NCI-H526 treated with DMSO at 0.1 percent for 48 hours (cell line): Measurements from ENCODE around the gene GLI3.

Experiments
- DNase-seq: peaks from one replicate; lab custom pipeline; 2025; lab: John Stamatoyannopoulos, UW

The GLI3 gene

GRCh38 chr7:41998041-41998440, 239.0 kb downstream of the GLI3 start:
- DNase-seq = no peak

- DNase-seq = no peak
Observed at GRCh38 chr7:41997151-41997550, 239.9 kb downstream of the GLI3 start.

- no peak for DNase-seq
Observed at GRCh38 chr7:41996381-41997035, 240.5 kb downstream of the GLI3 start.

GRCh38 chr7:41995632-41996271, 241.3 kb downstream of the GLI3 start:
- no peak for DNase-seq

GRCh38 chr7:41994746-41995110, 242.3 kb downstream of the GLI3 start:
- no peak for DNase-seq

- no peak for DNase-seq
Observed at GRCh38 chr7:41994036-41994745, 242.8 kb downstream of the GLI3 start.

- no peak for DNase-seq
Observed at GRCh38 chr7:41992881-41993867, 243.8 kb downstream of the GLI3 start.

- DNase-seq = no peak
Observed at GRCh38 chr7:41984888-41985287, 252.1 kb downstream of the GLI3 start.

GRCh38 chr7:41981046-41982040, 255.7 kb downstream of the GLI3 start:
- DNase-seq = no peak

GRCh38 chr7:41979834-41980307, 257.1 kb downstream of the GLI3 start:
- DNase-seq = peak; percentile 1

GRCh38 chr7:41978858-41979257, 258.2 kb downstream of the GLI3 start:
- no peak for DNase-seq

- DNase-seq = no peak
Observed at GRCh38 chr7:41977661-41978060, 259.3 kb downstream of the GLI3 start.

GRCh38 chr7:41977151-41977651, 259.8 kb downstream of the GLI3 start:
- DNase-seq = peak; percentile 0

- no peak for DNase-seq
Observed at GRCh38 chr7:41976411-41976810, 260.6 kb downstream of the GLI3 start.

- no peak for DNase-seq
Observed at GRCh38 chr7:41975849-41976248, 261.2 kb downstream of the GLI3 start.

- no peak for DNase-seq
Observed at GRCh38 chr7:41974870-41975557, 262.0 kb downstream of the GLI3 start.

- no peak for DNase-seq
Observed at GRCh38 chr7:41973202-41973730, 263.7 kb downstream of the GLI3 start.

- no peak for DNase-seq
Observed at GRCh38 chr7:41972776-41973175, 264.2 kb downstream of the GLI3 start.

- no peak for DNase-seq
Observed at GRCh38 chr7:41972270-41972669, 264.7 kb downstream of the GLI3 start.
